H54 (cell line): Measurements from ENCODE around the gene ESR1.

Experiments
- DNase-seq: peaks from one replicate; pipeline ENCODE4 v3.0.0; 2011; ENCODE audit warnings: low spot score, mixed read lengths; ENCODE audit not compliant: insufficient read length
- FAIRE-seq: peaks from 3 replicates; lab custom pipeline; 2011; peaks lifted over from hg19 to GRCh38; lab: Jason Lieb, UNC
- POLR2A ChIP-seq: IDR thresholded peaks from 2 replicates; pipeline ENCODE4 v1.6.1; 2011; ENCODE audit warnings: low read depth, mild to moderate bottlenecking, low read length

ESR1 gene

DNA sequence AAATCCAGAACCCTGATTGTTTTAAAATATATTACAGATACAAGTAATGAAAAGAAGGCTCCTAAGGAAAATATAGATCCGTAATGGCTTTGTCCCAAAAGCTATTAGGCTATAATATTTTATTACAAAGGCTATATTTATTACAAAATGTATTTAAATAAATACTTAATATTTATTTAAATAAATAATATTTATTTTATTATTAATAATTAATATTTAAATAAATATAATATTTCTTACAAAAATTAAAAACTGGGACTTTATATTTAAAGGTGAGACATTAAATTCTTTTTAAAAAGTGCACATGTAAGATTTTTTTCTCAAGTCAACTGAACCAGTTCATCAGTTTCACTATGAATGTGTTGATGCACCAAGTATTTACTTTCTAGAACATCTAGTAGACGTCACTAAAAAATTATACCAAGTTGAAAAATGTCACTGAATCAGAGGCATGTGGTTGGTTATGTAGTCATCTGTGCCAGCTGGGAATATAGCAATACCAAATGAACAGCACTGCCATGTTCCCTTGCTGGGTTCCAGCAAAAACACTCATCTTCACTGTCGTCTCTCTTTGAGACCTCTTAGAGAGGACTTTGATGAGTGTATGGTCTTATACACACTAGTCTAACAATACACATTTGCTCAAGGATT is 278.9 kb downstream of the ESR1 start:
- DNase-seq (no peak), FAIRE-seq (no peak)
- no peak for TF ChIP-seq POLR2A

DNA sequence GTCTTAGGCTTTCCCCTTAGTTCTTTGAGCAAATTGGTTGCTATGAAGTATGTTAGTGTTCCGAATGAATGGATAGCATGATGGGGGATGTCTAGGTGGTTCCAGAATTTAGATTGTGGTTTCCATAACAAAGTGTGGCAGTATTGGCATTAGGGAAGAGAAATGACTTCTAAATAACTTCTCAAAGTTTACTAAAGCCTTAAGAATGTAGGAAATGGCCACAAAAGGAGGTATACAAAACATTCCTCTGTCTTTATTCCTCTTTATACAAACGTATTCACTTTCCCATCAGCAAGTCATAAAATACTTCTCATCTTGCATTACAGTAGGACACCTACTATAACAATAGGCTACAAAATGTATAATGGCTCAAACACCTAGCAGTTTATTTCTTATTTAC is 279.6 kb downstream of the ESR1 start:
- DNase-seq (no peak), FAIRE-seq (no peak)
- no peak for TF ChIP-seq POLR2A

DNA sequence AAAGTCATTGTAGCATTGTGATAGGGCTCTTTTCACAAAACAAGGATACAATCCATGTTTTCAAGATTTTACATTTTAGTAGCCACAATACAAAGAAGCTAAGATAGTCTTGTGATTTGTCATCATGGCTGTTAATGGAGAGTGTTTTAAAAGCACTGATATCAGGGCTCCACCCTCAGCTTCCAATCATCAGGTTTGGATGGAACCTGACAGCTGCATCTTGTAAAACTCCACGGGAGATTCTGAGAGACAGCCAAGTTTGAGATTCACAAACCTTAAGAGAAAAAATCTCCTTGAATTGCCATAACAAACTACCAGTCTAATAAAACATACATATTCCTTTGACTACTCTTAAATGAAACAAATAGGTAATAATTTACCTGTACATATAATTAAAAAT is 280.2 kb downstream of the ESR1 start:
- TF ChIP-seq POLR2A = no peak
- DNase-seq (no peak), FAIRE-seq (no peak)

DNA sequence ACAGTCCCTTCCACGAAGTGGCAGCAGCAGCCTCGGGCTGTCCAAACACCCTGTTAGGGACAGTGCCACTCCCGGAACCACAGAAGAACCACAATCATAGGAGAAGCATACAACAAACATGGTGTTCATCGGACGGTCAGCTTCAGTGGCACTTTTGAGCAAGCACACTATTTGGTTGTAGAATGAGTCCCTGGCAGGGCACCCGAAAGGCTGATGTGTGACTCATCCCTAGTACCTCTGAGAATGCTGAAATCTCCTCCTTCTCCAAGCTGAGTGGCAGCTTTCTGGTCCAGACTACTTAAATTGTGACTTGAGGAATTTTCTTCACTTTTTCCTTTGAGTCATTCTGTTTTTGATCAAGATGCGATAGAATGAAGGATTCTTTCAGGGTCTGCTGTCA is 282.5 kb downstream of the ESR1 start:
- FAIRE-seq (no peak), DNase-seq (no peak)
- TF ChIP-seq POLR2A = no peak

DNA sequence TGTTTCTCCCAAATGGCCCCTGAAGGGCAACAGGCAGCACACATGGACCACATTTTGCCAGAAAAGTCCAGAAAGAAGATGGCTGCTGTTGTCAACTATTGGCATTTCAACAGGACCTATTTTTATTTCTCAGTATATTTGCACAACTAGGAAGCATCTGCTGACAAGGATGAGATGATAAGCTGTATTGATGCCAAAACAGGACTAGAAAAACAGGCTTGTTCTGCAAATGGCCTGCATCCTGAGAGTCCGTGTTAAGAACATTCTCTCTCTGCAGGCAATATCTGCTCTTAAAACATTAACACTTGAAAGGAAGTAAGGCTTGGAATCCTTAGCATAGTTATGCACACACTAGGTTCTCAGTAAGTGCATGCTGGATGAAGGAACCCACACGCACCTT is 283.7 kb downstream of the ESR1 start:
- FAIRE-seq = no peak
- no peak for DNase-seq
- no peak for TF ChIP-seq POLR2A

DNA sequence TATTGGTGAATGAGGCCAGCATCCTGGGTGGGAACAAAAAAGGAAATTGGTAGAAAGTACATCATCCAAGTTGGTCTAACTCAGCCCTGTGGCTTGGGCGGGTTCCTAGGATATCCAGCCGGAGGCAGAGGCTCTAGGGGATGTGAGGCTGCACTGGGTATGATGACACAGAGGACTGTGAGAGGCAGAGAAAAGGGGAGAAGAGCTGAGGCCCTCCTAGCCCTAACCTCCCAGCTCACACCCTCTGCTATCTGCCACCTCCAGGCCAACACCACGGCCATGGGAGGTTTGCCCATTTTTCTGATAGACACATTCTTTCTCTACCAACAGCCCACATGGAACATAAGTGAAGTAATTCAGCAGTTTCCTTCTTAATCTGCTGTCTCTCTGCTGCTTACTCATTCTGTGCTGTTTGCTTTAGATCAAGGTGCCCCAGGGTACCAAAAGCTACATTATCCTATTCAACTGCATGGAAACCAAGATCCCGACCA is 284.4 kb downstream of the ESR1 start:
- FAIRE-seq (no peak), DNase-seq (no peak)
- no peak for TF ChIP-seq POLR2A

DNA sequence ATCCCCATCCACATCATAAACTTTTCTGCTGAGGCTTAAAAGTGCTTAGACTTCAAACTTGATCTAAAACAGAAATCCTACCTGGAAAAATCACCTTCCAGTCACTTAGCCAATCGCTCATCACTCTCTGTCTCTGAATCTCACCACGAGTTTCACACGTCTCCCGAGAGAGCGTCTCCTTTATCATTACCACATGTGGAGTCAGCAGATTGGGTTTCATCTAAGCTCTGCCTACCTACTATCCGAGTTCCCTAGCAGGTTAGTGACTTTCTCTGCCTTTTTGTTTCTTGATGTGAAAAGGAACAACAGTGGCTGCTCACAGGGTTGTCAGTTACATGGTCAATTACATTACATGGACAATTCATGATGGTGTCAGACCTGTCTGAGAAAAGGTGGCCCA is 286.2 kb downstream of the ESR1 start:
- no peak for TF ChIP-seq POLR2A
- DNase-seq = no peak
- FAIRE-seq = no peak

DNA sequence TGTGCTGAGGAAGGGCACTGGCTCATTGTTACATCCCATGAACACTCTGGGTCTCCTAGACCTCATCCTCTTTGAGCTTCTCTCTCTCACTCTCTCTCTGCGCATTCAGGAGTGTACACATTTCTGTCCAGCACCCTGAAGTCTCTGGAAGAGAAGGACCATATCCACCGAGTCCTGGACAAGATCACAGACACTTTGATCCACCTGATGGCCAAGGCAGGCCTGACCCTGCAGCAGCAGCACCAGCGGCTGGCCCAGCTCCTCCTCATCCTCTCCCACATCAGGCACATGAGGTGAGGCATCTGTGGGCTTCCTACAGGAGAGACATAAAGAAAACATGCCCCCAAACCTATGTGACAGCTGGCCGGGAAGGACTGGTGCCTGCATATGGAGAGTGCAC is 286.8 kb downstream of the ESR1 start:
- DNase-seq (no peak), FAIRE-seq (no peak)
- no peak for TF ChIP-seq POLR2A

DNA sequence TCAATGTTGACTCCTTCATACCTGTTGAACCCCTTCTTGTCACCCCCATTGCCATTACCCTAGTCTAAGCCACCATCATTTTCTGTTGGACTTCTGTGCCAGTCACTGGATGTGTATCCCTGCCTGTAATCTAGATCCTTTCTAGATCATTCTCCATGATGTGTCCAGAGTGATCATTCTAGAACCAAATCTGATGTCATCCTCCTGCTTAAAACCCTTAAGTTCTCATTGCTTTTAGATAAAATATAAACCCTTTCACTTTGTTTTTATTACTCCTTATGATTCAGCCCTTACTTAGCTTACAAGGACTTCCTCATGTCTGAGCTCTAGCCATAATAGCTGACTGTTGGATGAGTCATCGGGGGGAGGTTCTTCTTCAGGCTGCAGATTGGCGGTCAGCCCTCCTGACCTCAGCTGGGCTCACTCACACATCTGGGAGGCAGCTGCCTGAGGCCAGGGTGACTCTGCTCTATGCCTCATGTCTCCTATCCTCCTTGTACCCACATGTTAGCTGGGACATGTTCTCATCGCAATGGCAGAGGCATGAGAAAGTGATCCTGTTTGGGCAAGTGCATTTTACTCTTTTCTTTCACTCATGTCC is 287.6 kb downstream of the ESR1 start:
- peak; percentile 48 for DNase-seq
- no peak for TF ChIP-seq POLR2A
- FAIRE-seq = no peak

DNA sequence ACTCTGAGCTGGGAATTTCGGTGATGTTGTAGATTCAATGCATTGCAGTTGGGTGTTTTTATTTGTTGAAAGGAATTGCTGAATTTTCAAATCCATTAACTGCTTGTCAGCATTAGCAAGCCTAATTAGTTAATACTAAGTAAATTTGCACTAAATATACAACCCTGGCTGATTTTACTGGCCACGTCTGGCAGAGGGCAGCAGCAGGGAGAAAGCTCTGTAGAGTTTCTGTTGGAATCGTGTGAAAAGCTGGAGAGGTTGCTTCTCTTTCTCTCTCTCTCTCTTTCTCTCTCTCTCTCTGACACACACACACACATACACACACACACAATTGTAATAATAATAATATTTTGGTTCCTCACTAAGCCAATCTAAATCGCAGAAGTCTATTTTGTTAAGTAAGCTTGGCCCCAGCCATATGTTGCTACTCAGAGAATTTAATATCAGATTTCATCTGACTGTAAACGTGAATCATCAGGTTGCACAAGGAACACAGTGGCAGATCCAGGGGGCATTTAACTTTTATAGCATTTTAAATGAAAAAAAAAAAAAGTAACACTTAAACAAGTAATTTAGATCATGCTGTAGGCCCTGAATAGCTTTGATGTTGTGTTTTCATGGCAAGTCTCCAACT is 289.5 kb downstream of the ESR1 start:
- FAIRE-seq (no peak), DNase-seq (no peak)
- no peak for TF ChIP-seq POLR2A

DNA sequence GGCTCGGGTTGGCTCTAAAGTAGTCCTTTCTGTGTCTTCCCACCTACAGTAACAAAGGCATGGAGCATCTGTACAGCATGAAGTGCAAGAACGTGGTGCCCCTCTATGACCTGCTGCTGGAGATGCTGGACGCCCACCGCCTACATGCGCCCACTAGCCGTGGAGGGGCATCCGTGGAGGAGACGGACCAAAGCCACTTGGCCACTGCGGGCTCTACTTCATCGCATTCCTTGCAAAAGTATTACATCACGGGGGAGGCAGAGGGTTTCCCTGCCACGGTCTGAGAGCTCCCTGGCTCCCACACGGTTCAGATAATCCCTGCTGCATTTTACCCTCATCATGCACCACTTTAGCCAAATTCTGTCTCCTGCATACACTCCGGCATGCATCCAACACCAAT is 291.2 kb downstream of the ESR1 start:
- DNase-seq (no peak), FAIRE-seq (no peak)
- no peak for TF ChIP-seq POLR2A

DNA sequence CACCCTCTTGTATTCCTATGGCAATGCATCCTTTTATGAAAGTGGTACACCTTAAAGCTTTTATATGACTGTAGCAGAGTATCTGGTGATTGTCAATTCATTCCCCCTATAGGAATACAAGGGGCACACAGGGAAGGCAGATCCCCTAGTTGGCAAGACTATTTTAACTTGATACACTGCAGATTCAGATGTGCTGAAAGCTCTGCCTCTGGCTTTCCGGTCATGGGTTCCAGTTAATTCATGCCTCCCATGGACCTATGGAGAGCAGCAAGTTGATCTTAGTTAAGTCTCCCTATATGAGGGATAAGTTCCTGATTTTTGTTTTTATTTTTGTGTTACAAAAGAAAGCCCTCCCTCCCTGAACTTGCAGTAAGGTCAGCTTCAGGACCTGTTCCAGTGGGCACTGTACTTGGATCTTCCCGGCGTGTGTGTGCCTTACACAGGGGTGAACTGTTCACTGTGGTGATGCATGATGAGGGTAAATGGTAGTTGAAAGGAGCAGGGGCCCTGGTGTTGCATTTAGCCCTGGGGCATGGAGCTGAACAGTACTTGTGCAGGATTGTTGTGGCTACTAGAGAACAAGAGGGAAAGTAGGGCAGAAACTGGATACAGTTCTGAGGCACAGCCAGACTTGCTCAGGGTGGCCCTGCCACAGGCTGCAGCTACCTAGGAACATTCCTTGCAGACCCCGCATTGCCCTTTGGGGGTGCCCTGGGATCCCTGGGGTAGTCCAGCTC is 292.1 kb downstream of the ESR1 start:
- TF ChIP-seq POLR2A = no peak
- DNase-seq (no peak), FAIRE-seq (no peak)

DNA sequence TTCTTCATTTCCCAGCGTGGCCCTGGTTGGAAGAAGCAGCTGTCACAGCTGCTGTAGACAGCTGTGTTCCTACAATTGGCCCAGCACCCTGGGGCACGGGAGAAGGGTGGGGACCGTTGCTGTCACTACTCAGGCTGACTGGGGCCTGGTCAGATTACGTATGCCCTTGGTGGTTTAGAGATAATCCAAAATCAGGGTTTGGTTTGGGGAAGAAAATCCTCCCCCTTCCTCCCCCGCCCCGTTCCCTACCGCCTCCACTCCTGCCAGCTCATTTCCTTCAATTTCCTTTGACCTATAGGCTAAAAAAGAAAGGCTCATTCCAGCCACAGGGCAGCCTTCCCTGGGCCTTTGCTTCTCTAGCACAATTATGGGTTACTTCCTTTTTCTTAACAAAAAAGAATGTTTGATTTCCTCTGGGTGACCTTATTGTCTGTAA is 292.7 kb downstream of the ESR1 start:
- TF ChIP-seq POLR2A = no peak

DNA sequence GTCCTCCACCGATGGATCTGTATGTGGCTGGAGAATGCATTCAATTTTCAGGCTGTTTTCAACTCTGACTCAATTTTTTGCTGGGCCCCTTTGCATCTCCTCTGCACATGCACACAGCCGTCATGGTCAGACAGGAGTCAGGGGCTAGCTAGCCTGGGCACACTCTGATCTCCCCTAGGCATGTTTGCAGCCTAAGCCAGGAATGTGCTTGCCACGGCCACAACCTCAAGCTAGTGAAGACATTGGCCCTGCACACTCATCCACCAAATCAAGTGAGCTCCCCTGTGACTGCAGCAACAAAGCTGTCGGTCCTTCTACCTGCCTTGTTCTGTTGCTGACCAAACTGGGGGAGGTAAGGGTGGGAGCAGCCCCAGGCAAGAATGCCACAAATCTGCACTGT is 300.5 kb downstream of the ESR1 start:
- no peak for TF ChIP-seq POLR2A
- no peak for DNase-seq
- FAIRE-seq = no peak

More for the DNA sequence above, 292.7 kb downstream of the ESR1 start:
- DNase-seq = peak; percentile 24
- FAIRE-seq = no peak
